IMR-90 (cell line): Measurements from ENCODE around the gene TKFC. TPM values are rescaled to one million over a fixed set of nuclear protein-coding genes. Genes with fewer than 3 reads are reported as not detected.

Source experiments
- ATAC-seq: fragments of 200-7000 bp; cut with Tn5 transposase; 2 replicates; pipeline ENCODE4 v1.9.1; 2020; ENCODE audit warnings: low read depth, mild to moderate bottlenecking, moderate library complexity
- BruUV-seq: library from RNA; stranded (reverse); fragments of 400-500 nt; replicated peaks from 2 replicates; lab custom pipeline; 2021; lab: Mats Ljungman, UMichigan
- CTCF ChIA-PET: fragments of 300-600 bp; formaldehyde crosslinking; extraction: SDS; loops from one replicate; lab custom pipeline; 2021; ENCODE audit warnings: antibody characterized with exemption; lab: Yijun Ruan, JAX
- POLR2A ChIA-PET: fragments of 300-600 bp; sonication (Branson Sonifier 250); formaldehyde crosslinking; loops from one replicate; lab custom pipeline; 2022; ENCODE audit warnings: antibody characterized with exemption; ENCODE audit not compliant: unreplicated experiment; lab: Charles Lee
- DNase-seq: peaks from one replicate; pipeline ENCODE4 v3.0.0; 2013
- H2AFZ ChIP-seq: replicated peaks from 2 replicates; pipeline ENCODE3; 2013; ENCODE audit warnings: low read length, mild to moderate bottlenecking; ENCODE audit not compliant: poor library complexity
- H2AK5ac ChIP-seq: 2 replicates; pipeline ENCODE4 v1.6.1; 2013; ENCODE audit warnings: low read depth, low read length, inconsistent platforms
- H2AK9ac ChIP-seq: replicated peaks from 2 replicates; pipeline ENCODE3; 2013; ENCODE audit warnings: mild to moderate bottlenecking, low read depth, low read length, moderate library complexity; ENCODE audit not compliant: poor library complexity
- H2BK120ac ChIP-seq: 2 replicates; pipeline ENCODE4 v1.6.1; 2013; ENCODE audit warnings: low read depth, low read length, inconsistent platforms
- H2BK15ac ChIP-seq: 3 replicates; pipeline ENCODE4 v1.6.1; 2013; ENCODE audit warnings: low read depth, low read length, inconsistent platforms
- H2BK20ac ChIP-seq: 2 replicates; pipeline ENCODE4 v1.6.1; 2013; ENCODE audit warnings: low read depth, mild to moderate bottlenecking, inconsistent platforms, low read length, moderate library complexity
- H2BK5ac ChIP-seq: 2 replicates; pipeline ENCODE4 v1.6.1; 2013; ENCODE audit warnings: mild to moderate bottlenecking, low read depth, low read length, inconsistent platforms; ENCODE audit not compliant: poor library complexity, severe bottlenecking
- H3K14ac ChIP-seq: replicated peaks from 2 replicates; pipeline ENCODE4 v1.6.1; 2013; ENCODE audit warnings: low read depth, low read length, inconsistent platforms
- H3K18ac ChIP-seq: 2 replicates; pipeline ENCODE4 v1.6.1; 2013; ENCODE audit warnings: low read depth, low read length, control low read depth
- H3K23ac ChIP-seq: 2 replicates; pipeline ENCODE4 v1.6.1; 2013; ENCODE audit warnings: low read depth, low read length, inconsistent platforms
- H3K27ac ChIP-seq: 2 replicates; pipeline ENCODE4 v1.5.1; 2013; ENCODE audit warnings: mild to moderate bottlenecking, control low read depth, low read length; ENCODE audit not compliant: insufficient read depth
- H3K27me3 ChIP-seq: 2 replicates; pipeline ENCODE4 v1.6.1; 2013; ENCODE audit warnings: low read length; ENCODE audit not compliant: control insufficient read depth, insufficient read depth
- H3K36me3 ChIP-seq: 2 replicates; pipeline ENCODE4 v1.6.1; 2013; ENCODE audit warnings: low read length, mixed read lengths; ENCODE audit not compliant: control insufficient read depth, insufficient read depth
- H3K4ac ChIP-seq: 2 replicates; pipeline ENCODE4 v1.6.1; 2013; ENCODE audit warnings: low read depth, low read length, inconsistent platforms
- H3K4me1 ChIP-seq: 2 replicates; pipeline ENCODE4 v1.6.1; 2013; ENCODE audit warnings: low read length, mixed read lengths; ENCODE audit not compliant: control insufficient read depth, insufficient read depth
- H3K4me2 ChIP-seq: 2 replicates; pipeline ENCODE4 v1.6.1; 2013; ENCODE audit warnings: low read depth, mild to moderate bottlenecking, control low read depth, low read length, moderate library complexity
- H3K4me3 ChIP-seq: 2 replicates; pipeline ENCODE4 v1.5.1; 2013; ENCODE audit warnings: low read depth, mild to moderate bottlenecking, control low read depth, low read length, moderate library complexity; ENCODE audit not compliant: insufficient read depth
- H3K56ac ChIP-seq: 2 replicates; pipeline ENCODE4 v1.6.1; 2013; ENCODE audit warnings: low read length, inconsistent platforms; ENCODE audit not compliant: insufficient read depth; ENCODE audit errors: extremely low read depth
- H3K79me1 ChIP-seq, 2 experiments: 2 replicates each; pipeline ENCODE4 v1.6.1; 2013; ENCODE audit warnings: low read length in 2 of 2, inconsistent platforms in 1 of 2, low read depth in 1 of 2
- H3K9ac ChIP-seq: 2 replicates; pipeline ENCODE4 v1.6.1; 2013; ENCODE audit warnings: low read depth, low read length, control low read depth
- H3K9me1 ChIP-seq: 2 replicates; pipeline ENCODE4 v1.6.1; 2013; ENCODE audit warnings: low read length, inconsistent platforms; ENCODE audit not compliant: insufficient read depth
- H3K9me3 ChIP-seq: 2 replicates; pipeline ENCODE4 v1.6.1; 2013; ENCODE audit warnings: low read length; ENCODE audit not compliant: control insufficient read depth, insufficient read depth
- H4K20me1 ChIP-seq: 2 replicates; pipeline ENCODE4 v1.6.1; 2013; ENCODE audit warnings: low read length, inconsistent platforms; ENCODE audit not compliant: insufficient read depth
- H4K5ac ChIP-seq: 2 replicates; pipeline ENCODE4 v1.6.1; 2013; ENCODE audit warnings: mild to moderate bottlenecking, low read depth, low read length, control low read depth
- H4K8ac ChIP-seq, 2 experiments: 2 replicates each; pipeline ENCODE4 v1.6.1; 2013; ENCODE audit warnings: low read depth in 2 of 2, low read length in 2 of 2, control low read depth in 1 of 2, inconsistent platforms in 1 of 2
- H4K91ac ChIP-seq: 2 replicates; pipeline ENCODE4 v1.6.1; 2013; ENCODE audit warnings: low read depth, low read length, inconsistent platforms; ENCODE audit not compliant: insufficient read depth
- CEBPB ChIP-seq: IDR thresholded peaks from 2 replicates; pipeline ENCODE4 v1.6.1; 2012; ENCODE audit warnings: low read depth, low read length, improper control_type of control experiment
- CTCF ChIP-seq: conservative IDR thresholded peaks from 2 replicates; pipeline ENCODE4 v1.5.1; 2012; ENCODE audit warnings: mild to moderate bottlenecking, low read depth, low read length, improper control_type of control experiment
- MAZ ChIP-seq: IDR thresholded peaks from 2 replicates; pipeline ENCODE4 v1.6.1; 2012; ENCODE audit warnings: low read depth, mild to moderate bottlenecking, low read length, improper control_type of control experiment, moderate library complexity, borderline replicate concordance
- NFE2L2 ChIP-seq: fragments of 150-350 bp; IDR thresholded peaks from 2 replicates; pipeline ENCODE4 v1.6.1; 2016; ENCODE audit warnings: low read depth, mild to moderate bottlenecking, low read length
- RAD21 ChIP-seq: IDR thresholded peaks from 2 replicates; pipeline ENCODE4 v1.6.1; 2012; ENCODE audit warnings: low read length, improper control_type of control experiment
- RCOR1 ChIP-seq: IDR thresholded peaks from 2 replicates; pipeline ENCODE4 v1.6.1; 2012; ENCODE audit warnings: mild to moderate bottlenecking, low read length, improper control_type of control experiment; ENCODE audit not compliant: insufficient replicate concordance
- USF2 ChIP-seq: fragments of 150-350 bp; IDR thresholded peaks from 2 replicates; pipeline ENCODE4 v1.6.1; 2017; ENCODE audit warnings: mild to moderate bottlenecking, antibody characterized with exemption, low read length, low read depth
- WGBS, 2 experiments: methylation state at CpG; one replicate each; pipeline versions ENCODE4 v1.1.5 to v1.1.7; 2013; ENCODE audit warnings: missing lambda C conversion rate in 2 of 2; ENCODE audit not compliant: insufficient read length in 1 of 2; ENCODE audit errors: extremely low coverage in 2 of 2; 5-methylcytosine and 5-hydroxymethylcytosine counted together
- dilution Hi-C: fragments of 300-500 bp; cut with HindIII; formaldehyde crosslinking; loops from one replicate; pipeline ENCODE4 v1.14.3; 2018; ENCODE audit warnings: low sequenced_read_pairs; ENCODE audit not compliant: unreplicated experiment
- in situ Hi-C: fragments of 300-500 bp; cut with MboI; formaldehyde crosslinking; loops from 3 replicates; pipeline ENCODE4 v1.14.3; 2019; ENCODE audit warnings: low sequenced_read_pairs, inconsistent platforms, mixed read lengths
- intact Hi-C: fragments of 100-400 bp; cut with micrococcal nuclease; formaldehyde crosslinking; loops from 2 replicates; pipeline ENCODE4 v1.10.0; 2022
- polyA plus RNA-seq, 3 experiments: library from polyadenylated mRNA; depleted of rRNA; stranded (reverse); fragments of >200 nt; gene quantifications; 2 replicates each; pipeline ENCODE4 v1.2.3, GENCODE V29; 2012; ENCODE audit warnings: low replicate concordance in 1 of 3
- total RNA-seq: library from RNA; depleted of rRNA; stranded (reverse); fragments of >200 nt; gene quantifications from 2 replicates; pipeline ENCODE4 v1.2.3, GENCODE V29; 2012

Gene TKFC
- total and polyA plus RNA-seq, 2 of the 4 experiments (the other 2 are of a cell fraction): 10.4 to 30.8 TPM

- ATAC-seq (peak; percentile 19), DNase-seq (peak; percentile 36)
- H2BK5ac ChIP-seq: peak overlapping the region; percentile 78
- POLR2A ChIA-PET: no interaction called here
- peak overlapping the region; percentile 100 for H3K4me2 ChIP-seq
- intact Hi-C loops (loop anchor here (5.0 to 10.0 kb wide), 2 partner anchors 95 to 302 kb away; partner anchors contain the start of gene CPSF7), in situ Hi-C loops (no loop called here), dilution Hi-C loops (no loop called here)
- CTCF ChIA-PET: interaction anchor here (1.3 kb wide), 1 partner anchor 53 kb away, joined by 3 read pairs; no protein-coding TSS in a partner anchor
- H3K27me3 ChIP-seq: no peaks in the 10 kb centered on the region
- peak overlapping the region; percentile 96 for H2AFZ ChIP-seq
- H4K8ac ChIP-seq: peak overlapping the region; percentile 90 to 98; a peak in 3 of 4 replicates
- peak overlapping the region; percentile 84 for H3K4ac ChIP-seq
- peak overlapping the region; percentile 42 for H3K56ac ChIP-seq
- H3K4me1 ChIP-seq: peaks cover 18% of the 10 kb centered on the region
- H2AK5ac ChIP-seq: peak overlapping the region; percentile 86
- BruUV-seq: no TSS peak
- WGBS, 2 experiments: 0% methylated on average over 11 of the region's 24 CpGs; no CpG with 5 or more reads in 1 of the 2 experiments
- H2BK120ac ChIP-seq: 0 out of 2 replicates have a peak overlapping the region, but pooled peaks have one; percentile 8
- no peak overlapping the region for H2BK20ac ChIP-seq
- peaks cover 6% of the 10 kb centered on the region for H3K9me1 ChIP-seq
- H3K23ac ChIP-seq: peak overlapping the region; percentile 72
- H3K14ac ChIP-seq: peak overlapping the region; percentile 86
- no peak overlapping the region for H2BK15ac ChIP-seq
- peak overlapping the region; percentile 95 for H3K9ac ChIP-seq
- H4K91ac ChIP-seq: peak overlapping the region; percentile 64
- TF ChIP-seq CTCF (0 out of 2 replicates have a peak, but pooled peaks have one; percentile 9), RAD21 (no peak), MAZ (no peak), RCOR1 (no peak), NFE2L2 (no peak), USF2 (no peak), CEBPB (no peak)
- peak overlapping the region; percentile 49 for H3K18ac ChIP-seq
- peak overlapping the region; percentile 80 for H4K5ac ChIP-seq
- peaks cover 39% of the 10 kb centered on the region for H4K20me1 ChIP-seq
- H2AK9ac ChIP-seq: peak overlapping the region; percentile 98
- H3K27ac ChIP-seq: peak overlapping the region; percentile 92
- peak overlapping the region; percentile 92 for H3K4me3 ChIP-seq
- H3K9me3 ChIP-seq: no peaks in the 10 kb centered on the region
- H3K36me3 ChIP-seq: peaks cover 17% of the 10 kb centered on the region
- H3K79me1 ChIP-seq: peaks cover 11 to 47% of the 10 kb centered on the region in 2 experiments
Measured at GRCh38 chr11:61332281-61332796, 689 bp upstream of the TKFC start.
